SK-N-SH (cell line): ENCODE results near the gene CDC14B.

Experiments used
- CTCF ChIP-seq: fragments of 200-600 bp; sonication (generic); IDR thresholded peaks from 2 replicates; pipeline ENCODE4 v1.6.1; 2017; ENCODE audit warnings: antibody characterized with exemption, mild to moderate bottlenecking, moderate library complexity
- ELF1 ChIP-seq: IDR thresholded peaks from 2 replicates; pipeline ENCODE4 v1.4.0; 2012
- EP300 ChIP-seq, 2 experiments: IDR thresholded peaks; 2 replicates each; pipeline versions ENCODE4 v1.4.0 to v1.6.1; 2012; ENCODE audit warnings: borderline replicate concordance in 1 of 2, low read depth in 1 of 2, low read length in 1 of 2
- GABPA ChIP-seq: IDR thresholded peaks from 2 replicates; pipeline ENCODE4 v1.4.0; 2012; ENCODE audit warnings: low read depth, mild to moderate bottlenecking
- POLR2AphosphoS5 ChIP-seq: IDR thresholded peaks from 2 replicates; pipeline ENCODE4 v1.6.1; 2012; ENCODE audit warnings: low read depth, low read length
- RCOR1 ChIP-seq: fragments of 150-350 bp; IDR thresholded peaks from 2 replicates; pipeline ENCODE4 v1.6.1; 2017; ENCODE audit warnings: antibody characterized with exemption, low read length
- SMC3 ChIP-seq: IDR thresholded peaks from 2 replicates; pipeline ENCODE4 v1.6.1; 2012; ENCODE audit warnings: low read depth, low read length, improper control_type of control experiment
- USF1 ChIP-seq: IDR thresholded peaks from 2 replicates; pipeline ENCODE4 v1.4.0; 2012; ENCODE audit warnings: low read depth, borderline replicate concordance

- no peak for TF ChIP-seq CTCF
- TF ChIP-seq SMC3, result no peak
- no peak for TF ChIP-seq ELF1
- TF ChIP-seq RCOR1, result no peak
- TF ChIP-seq GABPA, result no peak
- TF ChIP-seq EP300 (IDR thresholded peaks at IDR 0.05; ENCODE audit: borderline replicate concordance in 1 of 2, low read depth in 1 of 2, low read length in 1 of 2), result no peak
- no peak for TF ChIP-seq POLR2AphosphoS5
- TF ChIP-seq USF1, result no peak
Observed at GRCh38 chr9:96487949-96488348, 131.7 kb downstream of the CDC14B start.
